ENCODE measurements around the gene ENPP6.
"Not testable (repeated sequence)": the region's sequence is repeated elsewhere in the genome, so short reads cannot be mapped to it uniquely, and the experiment has no call there.

ENPP6 gene

DNA sequence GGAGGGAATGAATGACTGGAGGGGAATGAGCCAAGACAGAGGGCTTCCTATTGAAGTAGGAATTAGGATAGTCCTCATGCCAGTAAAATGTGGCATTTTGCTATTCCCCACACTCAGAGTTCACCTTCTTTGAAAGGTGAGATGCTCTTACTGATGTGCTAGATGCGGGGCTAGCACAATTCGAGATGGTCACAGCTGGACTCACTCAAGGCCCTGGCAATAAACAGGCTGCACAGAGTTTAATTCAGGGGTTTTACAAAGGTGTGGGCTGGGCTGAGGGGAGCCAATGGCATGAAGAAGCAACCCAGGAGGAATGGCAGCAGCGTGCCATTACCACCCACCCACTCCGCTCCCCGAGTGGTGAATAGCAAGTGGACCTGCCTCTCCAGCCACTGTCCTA, 55.1 kb downstream of the ENPP6 start:
- no peak for DNase-seq
- intact Hi-C loops (cut with DNase I), result no loop called here

DNA sequence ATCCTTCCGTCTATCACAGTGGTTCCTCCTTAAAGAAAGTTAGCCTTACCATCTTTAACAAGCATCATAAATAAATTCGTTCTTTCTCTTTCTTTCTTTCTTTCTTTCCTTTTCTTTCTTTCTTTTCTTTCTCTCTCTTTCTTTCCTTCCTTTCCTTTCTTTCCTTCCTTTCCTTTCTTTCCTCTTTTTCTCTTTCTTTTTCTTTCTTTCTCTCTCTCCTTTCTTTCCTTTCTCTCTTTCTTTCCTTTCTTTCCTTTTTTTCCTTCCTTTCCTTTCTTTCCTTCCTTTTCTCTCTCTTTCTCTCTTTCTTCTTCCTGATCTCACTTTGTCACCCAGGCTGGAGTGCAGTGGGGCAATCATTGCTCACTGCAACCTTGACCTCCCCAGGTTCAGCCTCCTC, 60.4 kb downstream of the ENPP6 start:
- intact Hi-C loops (cut with DNase I), result no loop called here
- DNase-seq, result no peak

DNA sequence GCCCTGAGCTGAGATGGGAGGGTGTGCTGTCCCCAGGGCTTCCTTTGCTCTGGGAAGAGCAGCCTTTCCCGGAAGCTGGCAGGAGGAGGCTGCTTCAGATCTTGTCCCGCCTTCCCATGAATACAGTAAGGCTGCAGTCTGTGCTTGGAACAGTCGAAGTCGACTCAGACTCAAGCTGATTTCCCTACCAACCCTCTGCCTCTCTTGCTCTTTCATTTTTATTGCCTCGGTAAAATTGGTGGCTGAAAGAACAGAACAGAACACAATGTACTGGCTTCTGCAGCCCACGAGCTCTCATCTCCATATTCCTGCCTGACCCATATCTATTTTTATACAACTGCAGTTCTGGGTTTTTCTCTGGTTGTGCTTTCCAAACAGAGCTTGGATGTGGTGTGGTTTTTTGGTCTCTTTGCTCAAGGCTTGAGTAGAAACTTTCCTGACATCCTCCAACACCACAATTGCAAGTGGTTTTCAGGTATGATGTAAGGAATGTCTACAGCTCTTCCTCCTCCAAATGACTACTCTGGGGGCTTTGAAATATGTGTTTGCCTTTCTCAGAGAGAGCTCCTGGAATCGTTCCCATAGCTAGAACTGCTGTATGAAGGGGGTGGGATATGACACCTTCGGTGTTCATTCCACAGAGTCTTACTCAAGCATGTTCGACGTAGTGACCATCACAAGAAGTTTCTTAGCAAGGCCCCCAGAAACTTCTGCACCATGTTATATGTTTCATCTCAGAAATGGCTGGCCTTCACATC, 61.3 kb downstream of the ENPP6 start:
- peak in 22 of 42 donors; percentile 6 to 63 (median 32) for DNase-seq
- intact Hi-C loops (cut with DNase I), result no loop called here

DNA sequence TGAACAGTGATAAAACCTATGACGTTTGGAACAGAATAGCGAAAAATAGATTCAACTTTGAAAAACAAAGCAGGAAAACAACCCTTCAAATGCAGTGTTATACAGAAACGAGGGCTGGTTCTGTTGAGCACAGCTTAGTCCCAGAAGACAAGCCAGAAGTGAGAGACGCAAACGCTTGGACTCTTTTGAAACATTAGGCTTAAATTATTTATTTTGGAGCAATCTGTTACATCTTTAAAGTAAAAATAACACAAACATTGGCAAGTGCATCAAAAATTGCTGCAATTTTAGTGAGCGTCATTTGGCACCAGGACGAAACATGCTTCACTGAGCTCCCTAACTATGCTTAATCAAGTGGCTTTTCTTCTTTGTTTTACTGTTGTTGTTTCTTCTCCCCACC, 63.5 kb downstream of the ENPP6 start:
- DNase-seq, result no peak
- intact Hi-C loops (cut with DNase I), result no loop called here

DNA sequence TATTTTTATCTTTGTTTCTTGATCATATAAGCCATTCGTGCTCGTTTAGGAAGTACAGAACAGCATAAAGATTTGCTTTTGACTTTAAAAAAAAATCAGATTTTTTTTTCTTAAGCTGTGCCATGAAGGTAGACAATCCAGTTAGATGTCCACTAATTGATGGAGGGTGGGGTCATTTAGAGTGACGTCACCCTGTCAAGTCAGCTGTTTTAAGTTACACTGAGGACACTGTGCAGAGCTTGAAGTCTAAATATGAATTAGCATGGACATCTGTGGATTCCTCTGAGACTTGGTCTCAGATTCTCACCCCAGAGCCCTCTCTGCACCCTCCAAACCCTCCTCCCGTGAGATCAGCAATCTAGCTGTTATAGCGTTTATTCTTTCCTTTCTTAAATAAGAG, 63.9 kb downstream of the ENPP6 start:
- intact Hi-C loops (cut with DNase I), result no loop called here
- no peak for DNase-seq

DNA sequence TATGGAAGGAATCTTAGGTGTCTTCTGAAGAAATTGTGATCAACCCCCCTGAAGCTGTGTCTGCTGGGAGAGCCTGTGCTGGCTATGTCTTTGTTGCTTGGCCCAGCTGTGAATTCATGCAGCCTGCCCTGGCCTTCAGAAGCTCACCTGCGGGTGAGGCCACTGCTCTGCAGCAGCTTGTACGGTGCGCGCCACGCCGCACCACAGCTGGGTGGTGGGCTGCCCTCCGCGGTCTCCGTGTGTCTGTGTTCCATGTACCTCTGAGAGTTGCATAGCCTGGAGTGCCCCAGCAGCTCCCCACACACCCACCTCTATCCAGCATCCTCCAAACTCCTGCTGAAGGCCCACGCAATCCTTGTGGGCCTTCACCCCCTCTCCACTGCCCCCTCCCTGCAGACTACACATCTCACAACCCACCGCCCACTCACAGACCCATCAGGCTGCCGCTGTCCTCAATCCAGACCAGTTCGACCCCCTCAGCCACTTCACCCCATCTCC, 65.6 kb downstream of the ENPP6 start:
- DNase-seq, result no peak
- intact Hi-C loops (cut with DNase I), result no loop called here

DNA sequence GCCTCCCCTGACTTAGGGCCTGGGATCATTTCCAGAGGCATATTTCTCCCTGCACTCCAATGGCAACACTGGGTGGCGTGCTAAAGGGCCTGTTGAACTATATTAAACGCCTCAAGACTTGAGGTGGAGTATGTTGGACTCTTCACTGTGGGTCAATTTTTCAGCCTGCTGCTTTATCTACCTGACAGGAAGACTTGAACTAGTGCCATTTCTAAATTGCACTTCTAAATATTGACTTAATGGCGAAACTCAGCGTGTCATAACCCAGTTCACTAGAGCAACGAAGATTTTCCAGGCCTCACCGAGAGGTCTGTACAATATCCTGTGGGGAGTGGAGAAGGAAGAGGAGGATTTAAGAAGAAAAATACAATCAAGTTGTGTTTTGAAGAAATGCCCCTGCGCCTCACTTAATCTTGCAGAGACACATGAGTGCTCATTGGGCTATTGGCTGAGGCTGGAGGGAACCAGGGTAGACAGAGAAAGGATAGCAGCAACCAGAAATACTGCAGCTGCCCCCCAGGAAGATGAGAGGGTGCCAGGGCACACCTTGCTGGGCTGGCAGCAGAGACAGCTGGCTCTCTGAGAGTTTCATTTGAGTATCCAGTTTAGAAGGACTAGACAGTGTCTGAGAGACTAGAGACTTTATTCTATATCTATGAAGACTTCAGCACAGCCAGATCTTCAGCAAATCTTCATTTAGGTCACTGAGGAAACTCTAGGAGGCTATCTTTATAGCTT, 67.4 kb downstream of the ENPP6 start:
- intact Hi-C loops (cut with DNase I), result no loop called here

DNA sequence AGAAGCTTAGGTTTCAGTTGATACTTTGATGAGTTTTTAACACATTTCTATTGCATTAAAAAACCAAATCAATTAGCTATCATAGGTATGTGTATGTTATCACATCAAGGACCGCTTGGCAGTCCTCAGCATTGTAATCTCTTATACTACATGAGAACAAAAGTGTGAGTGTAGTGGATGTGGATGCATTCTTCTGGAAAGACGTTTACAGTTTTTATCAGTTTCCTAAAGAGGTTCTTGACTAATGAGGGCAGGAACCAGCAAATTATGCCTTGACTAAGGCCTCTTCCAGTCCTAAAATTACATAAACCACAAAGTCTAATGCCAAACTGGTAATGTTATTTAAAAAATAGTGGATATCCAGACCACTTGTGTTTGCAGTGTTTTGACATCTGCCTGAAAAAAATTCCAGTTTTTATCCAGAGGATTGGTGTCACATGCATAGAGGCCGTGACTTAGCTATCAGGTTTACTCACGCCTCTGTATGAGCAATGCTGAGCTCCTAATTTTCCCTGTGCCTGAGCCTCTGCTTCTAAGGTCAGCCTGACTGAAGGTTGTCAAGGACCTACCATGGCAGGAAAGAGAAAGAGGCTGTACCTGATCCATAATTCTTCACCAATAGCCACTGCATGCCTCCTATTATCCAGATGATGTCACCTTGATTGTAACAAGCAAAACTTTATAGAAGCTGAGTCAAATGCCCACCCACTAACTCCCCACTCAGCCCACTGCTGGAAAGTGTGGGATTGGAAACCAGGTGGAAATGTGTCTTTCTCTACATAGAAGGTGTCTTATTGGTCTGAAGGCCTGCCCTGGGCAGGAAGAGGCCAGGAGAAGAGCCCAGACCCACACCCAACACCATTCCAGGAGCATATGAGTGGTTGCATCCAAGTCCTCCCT, 68.7 kb downstream of the ENPP6 start:
- intact Hi-C loops (cut with DNase I), result no loop called here
- no peak for DNase-seq

More for the DNA sequence above, 67.4 kb downstream of the ENPP6 start:
- no peak for DNase-seq

DNA sequence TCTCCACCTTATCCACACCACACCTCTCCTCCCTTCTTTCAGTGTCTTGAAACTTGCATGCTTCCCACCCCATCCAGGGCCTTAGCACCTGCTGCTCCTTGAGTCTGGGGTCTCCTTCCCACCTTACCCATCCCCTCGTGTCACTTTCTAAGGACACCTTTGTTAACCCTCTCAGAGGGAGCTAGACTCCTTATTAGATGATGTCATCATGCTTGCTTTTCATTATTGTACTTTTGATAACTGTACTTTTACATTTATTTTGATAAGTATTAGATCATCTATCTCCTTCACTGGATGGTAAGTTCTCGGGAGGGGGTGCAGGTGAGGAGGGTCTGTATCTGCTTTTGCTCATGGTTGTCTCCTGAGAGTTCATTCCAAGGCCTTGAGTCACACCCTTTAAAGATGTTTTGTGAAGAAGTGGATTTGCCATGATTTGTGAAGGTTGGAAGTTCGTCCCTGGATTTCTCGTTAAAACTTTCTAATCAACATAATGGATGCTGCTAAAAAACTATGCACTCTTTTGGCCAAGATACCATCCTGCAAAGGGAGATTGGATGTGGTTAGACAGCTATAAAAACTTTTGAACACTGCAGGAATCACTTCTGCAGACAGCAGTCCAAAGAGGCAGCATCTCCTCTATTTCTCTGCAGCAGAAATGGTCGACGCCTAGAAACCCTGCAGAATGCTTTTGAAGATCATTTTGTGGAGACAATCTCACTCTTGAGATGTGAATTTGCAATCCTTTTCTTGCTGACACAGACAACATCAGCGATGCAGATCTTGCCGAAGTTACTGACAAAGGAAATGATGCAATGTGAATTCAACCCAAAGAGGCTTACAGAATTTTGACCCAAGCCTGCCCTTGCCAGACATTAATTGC, 69.6 kb downstream of the ENPP6 start:
- intact Hi-C loops (cut with DNase I), result no loop called here
- no peak for DNase-seq

DNA sequence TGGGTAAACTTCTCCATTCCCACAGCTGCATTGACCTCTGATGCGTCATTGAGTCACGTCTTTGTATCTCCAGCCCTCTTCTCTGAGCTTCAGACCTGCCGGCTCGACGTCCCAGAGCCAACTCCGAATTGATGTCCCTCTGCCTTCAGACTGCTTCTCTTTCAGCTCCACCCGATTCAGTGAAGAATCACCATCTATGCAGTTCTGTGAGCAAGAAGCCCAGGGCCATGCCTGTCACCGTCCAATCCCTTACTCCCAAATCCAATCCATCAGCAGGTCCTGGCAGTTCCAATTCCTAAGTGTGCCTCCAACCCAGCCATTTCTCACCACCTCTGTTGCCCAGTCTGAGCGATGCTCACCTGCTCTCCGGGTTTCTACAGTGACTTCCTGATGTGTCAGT, 70.7 kb downstream of the ENPP6 start:
- intact Hi-C loops (cut with DNase I), result no loop called here
- DNase-seq, result no peak

DNA sequence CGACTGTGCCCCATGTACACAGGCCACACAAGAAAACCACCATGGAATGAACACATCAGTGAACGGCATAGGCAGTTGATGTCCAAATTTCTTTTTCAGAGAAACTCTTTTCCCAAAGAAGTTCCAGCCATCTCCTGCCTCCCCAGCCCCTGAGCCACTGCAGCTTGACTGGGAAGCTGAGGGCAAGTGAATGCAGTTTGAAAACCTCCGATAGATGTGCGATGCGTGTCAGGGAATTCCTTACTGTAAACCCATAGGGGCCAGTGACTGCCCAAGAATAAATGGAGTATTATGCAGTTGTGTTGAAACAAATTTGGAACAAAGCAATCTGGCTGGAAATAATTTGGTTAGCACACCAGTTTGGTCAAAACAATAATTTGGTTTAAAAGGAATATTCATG, 72.1 kb downstream of the ENPP6 start:
- DNase-seq, result no peak
- intact Hi-C loops (cut with DNase I), result no loop called here

DNA sequence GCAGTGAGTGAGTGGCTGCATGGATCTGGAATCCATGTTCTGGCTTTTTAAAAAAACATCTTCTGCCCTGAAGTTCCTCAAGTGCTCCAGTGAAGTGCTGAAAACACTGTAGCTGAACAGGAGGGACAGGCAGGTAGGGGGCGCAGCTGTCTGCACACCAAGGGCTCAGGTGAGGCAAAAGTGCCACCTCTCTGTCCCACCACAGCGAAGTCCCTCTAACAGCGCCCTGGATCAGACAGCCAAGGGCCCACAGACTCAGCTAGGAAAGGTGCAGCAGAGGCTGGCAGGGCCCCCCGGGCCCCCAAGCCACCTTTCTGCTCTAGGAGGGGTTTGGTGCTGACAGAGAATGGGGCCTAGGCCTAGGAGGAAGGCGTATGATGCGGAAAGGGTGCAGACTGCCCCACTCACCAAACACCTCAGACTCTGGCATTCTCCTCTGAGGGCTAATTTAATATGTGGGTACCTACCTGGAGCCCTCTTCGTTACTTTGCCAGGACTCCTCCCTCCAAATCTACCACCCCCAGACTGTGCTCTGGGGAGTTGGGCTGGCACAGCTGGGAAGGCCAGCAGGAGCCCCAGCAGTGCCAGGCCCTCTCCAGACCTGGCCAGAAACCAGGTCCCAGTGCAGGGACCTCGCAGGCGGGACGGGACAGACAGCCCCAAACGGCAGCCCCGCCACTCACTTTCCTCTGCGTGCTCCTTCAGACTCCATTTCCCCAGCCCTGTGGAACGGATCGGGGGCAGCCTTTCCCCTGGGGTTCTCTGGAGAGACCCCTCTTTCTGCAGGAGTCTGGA, 73.7 kb downstream of the ENPP6 start:
- intact Hi-C loops (cut with DNase I), result no loop called here
- no peak for DNase-seq

DNA sequence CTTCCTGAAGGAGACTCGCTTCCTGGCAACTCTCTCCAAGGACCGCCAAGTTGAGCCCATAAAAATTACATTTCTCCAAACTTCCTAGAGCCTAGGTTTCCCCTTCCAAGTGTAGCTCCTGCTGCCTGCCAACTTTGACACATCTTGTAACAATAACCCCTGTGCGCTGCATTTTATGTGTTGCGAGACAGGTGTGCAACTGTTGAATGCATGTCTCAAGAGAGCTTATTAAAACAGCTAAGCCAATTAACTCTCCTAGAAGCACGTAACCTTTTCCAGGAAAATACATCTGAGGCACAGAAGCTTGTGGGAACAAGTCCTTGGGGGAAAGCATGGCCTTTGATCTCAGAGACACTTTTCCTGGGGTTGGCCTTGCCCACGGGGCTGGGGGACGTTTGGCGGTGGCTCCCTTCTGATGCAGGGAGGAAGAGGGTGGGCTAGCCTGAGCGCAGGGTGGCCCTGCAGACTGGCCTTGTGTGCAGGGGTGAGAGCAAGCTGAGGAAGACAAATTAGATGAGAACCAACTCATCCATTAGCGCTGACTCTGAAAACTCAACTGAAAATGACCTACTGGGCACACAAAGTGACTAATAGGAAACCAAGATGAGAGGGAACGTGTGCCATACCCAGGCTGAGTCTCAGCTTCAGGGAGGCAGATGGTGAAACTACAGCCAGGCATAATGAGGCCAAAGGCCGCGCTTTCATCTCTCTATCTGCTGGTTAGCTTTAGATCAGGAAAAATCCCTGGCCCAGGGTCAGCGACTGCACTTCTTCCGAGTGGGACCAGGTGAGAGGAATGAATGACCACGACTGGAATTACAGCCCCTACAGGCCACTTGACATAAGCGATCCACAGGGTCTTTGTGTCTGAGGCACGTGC, 75.3 kb downstream of the ENPP6 start:
- intact Hi-C loops (cut with DNase I), result no loop called here
- no peak for DNase-seq

DNA sequence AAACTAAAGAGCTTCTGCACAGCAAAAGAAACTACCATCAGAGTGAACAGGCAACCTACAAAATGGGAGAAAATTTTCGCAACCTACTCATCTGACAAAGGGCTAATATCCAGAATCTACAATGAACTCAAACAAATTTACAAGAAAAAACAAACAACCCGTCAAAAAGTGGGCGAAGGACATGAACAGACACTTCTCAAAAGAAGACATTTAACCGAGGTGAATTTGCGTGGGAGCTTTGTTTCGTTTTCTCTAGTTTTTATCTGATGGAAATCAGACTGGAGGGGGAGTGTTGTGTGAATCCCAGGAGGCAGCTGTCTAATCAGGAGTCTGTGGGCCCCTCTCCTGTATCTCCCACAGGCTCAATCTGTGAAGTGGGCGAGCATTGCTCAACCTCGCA, 76.8 kb downstream of the ENPP6 start:
- DNase-seq; intact Hi-C loops (cut with DNase I): not testable (repeated sequence)

DNA sequence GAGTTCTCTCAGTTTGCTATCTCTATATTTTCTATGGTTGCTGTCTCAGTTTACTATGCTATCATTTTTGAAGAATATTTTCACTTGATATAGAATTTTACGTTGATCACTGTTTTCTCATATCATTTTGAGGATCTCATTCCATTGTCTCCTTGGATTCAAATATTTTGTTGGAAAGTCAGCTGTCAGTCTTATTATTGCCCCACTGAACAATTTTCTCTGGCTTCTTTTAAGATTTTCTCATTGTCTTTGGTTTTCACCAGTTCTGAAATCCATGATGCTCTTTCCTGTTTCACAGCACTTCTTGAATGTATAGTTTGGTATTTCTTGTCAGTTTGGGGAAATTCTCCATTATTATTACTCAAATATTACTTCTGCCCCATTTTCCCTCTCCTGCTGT, 81.1 kb downstream of the ENPP6 start:
- intact Hi-C loops (cut with DNase I), result no loop called here
- DNase-seq, result no peak

DNA sequence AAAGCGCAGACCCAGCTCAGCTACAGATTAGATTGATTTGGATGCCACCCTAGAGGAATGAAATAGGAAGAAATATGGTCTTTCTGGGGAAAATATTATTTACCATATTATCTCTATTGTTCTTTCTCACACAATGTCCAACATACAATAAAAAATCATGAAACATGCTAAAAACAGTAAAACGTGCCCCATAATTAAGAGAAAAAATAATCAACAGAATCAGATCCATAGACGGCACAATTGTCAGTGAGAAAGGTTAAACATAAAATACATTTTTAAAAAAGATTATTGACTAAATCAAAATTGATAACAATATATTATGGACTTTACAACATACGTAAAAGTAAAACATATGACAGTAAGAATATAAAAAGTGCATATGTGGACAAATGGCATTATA, 90.9 kb downstream of the ENPP6 start:
- DNase-seq, result no peak
- intact Hi-C loops (cut with DNase I), result no loop called here
